Activated T-helper 2 cell treated with anti-CD3 and anti-CD28 coated beads, Interferon-gamma antibody, Interleukin-2, Interleukin-4, amounts not matched to agents 10 μg/mL and 5 μg/mL and 100 μg/mL, durations not matched to agents 14 hours and 24 hours and 36 hours (primary cell): ENCODE measurements around the gene BZW1. TPM values are rescaled to one million over a fixed set of nuclear protein-coding genes. Genes with fewer than 3 reads are reported as not detected.
A peak's percentile ranks its signal among the peaks of the same experiment; 100 is the strongest.

Experiments used
- DNase-seq: peaks from one replicate; pipeline ENCODE4 v3.0.0; 2021; ENCODE audit warnings: low spot score
- H3K27ac Mint-ChIP-seq: one replicate; pipeline ENCODE4 v1.8.0; 2021; ENCODE audit warnings: mixed read lengths
- H3K27me3 Mint-ChIP-seq: one replicate; pipeline ENCODE4 v1.8.0; 2021; ENCODE audit warnings: low read depth, mixed read lengths
- H3K36me3 Mint-ChIP-seq: one replicate; pipeline ENCODE4 v1.8.0; 2021; ENCODE audit warnings: low read depth, mixed read lengths
- H3K4me1 Mint-ChIP-seq: one replicate; pipeline ENCODE4 v1.8.0; 2021; ENCODE audit warnings: low read depth, mixed read lengths
- H3K4me3 Mint-ChIP-seq: one replicate; pipeline ENCODE4 v1.8.0; 2021; ENCODE audit warnings: low read depth, mild to moderate bottlenecking, moderate library complexity, mixed read lengths
- H3K9me3 Mint-ChIP-seq: one replicate; pipeline ENCODE4 v1.8.0; 2021; ENCODE audit warnings: mixed read lengths
- intact Hi-C: fragments of 100-400 bp; cut with micrococcal nuclease; formaldehyde crosslinking; loops from one replicate; pipeline ENCODE4 v1.15.1; 2023
- total RNA-seq: library from RNA; stranded (reverse); gene quantifications from 2 replicates; pipeline ENCODE4 v1.2.3, GENCODE V29; 2022

Gene BZW1
- total RNA-seq, 1 donor from 2014 or later = 571 TPM

GRCh38 chr2:200850512-200851256, 39.0 kb downstream of the BZW1 start:
- DNase-seq = no peak
- H3K27ac Mint-ChIP-seq = no peak overlapping the region
- H3K4me1 Mint-ChIP-seq = peaks cover 4% of the 10 kb centered on the region
- H3K4me3 Mint-ChIP-seq = no peak overlapping the region
- no peaks in the 10 kb centered on the region for H3K27me3 Mint-ChIP-seq
- no peaks in the 10 kb centered on the region for H3K9me3 Mint-ChIP-seq
- H3K36me3 Mint-ChIP-seq = peaks cover 49% of the 10 kb centered on the region
- intact Hi-C loops = no loop called here

- peaks cover 4% of the 10 kb centered on the region for H3K4me1 Mint-ChIP-seq
- peaks cover 55% of the 10 kb centered on the region for H3K36me3 Mint-ChIP-seq
- no peaks in the 10 kb centered on the region for H3K9me3 Mint-ChIP-seq
- no peak overlapping the region for H3K27ac Mint-ChIP-seq
- no peak for DNase-seq
- H3K4me3 Mint-ChIP-seq = no peak overlapping the region
- no peaks in the 10 kb centered on the region for H3K27me3 Mint-ChIP-seq
- intact Hi-C loops = no loop called here
These were observed 39.9 kb downstream of the BZW1 start for GRCh38 chr2:200851398-200852248.

GRCh38 chr2:200852605-200853004, 40.9 kb downstream of the BZW1 start:
- Mint-ChIP-seq H3K4me3 (no peak overlapping the region), H3K9me3 (no peaks in the 10 kb centered on the region), H3K27ac (no peak overlapping the region), H3K4me1 (peaks cover 3% of the 10 kb centered on the region), H3K36me3 (peaks cover 65% of the 10 kb centered on the region), H3K27me3 (no peaks in the 10 kb centered on the region)
- intact Hi-C loops = no loop called here
- no peak for DNase-seq

- Mint-ChIP-seq H3K4me1 (peaks cover 27% of the 10 kb centered on the region), H3K27me3 (no peaks in the 10 kb centered on the region), H3K27ac (no peak overlapping the region), H3K36me3 (peaks cover 87% of the 10 kb centered on the region), H3K9me3 (no peaks in the 10 kb centered on the region), H3K4me3 (no peak overlapping the region)
- intact Hi-C loops = no loop called here
- DNase-seq = no peak
These were observed 45.1 kb downstream of the BZW1 start for GRCh38 chr2:200856806-200857205.

GRCh38 chr2:200860092-200860795, 48.5 kb downstream of the BZW1 start:
- Mint-ChIP-seq H3K9me3 (no peaks in the 10 kb centered on the region), H3K27me3 (no peaks in the 10 kb centered on the region), H3K36me3 (peaks cover 78% of the 10 kb centered on the region), H3K4me1 (peaks cover 35% of the 10 kb centered on the region), H3K4me3 (peak overlapping the region; percentile 77), H3K27ac (peak overlapping the region; percentile 80)
- no peak for DNase-seq
- intact Hi-C loops = loop anchor here (5.0 to 10.0 kb wide), 3 partner anchors 283 to 1405 kb away; partner anchors contain the start of gene NOP58

GRCh38 chr2:200861617-200862155, 50.0 kb downstream of the BZW1 start:
- H3K36me3 Mint-ChIP-seq = peaks cover 72% of the 10 kb centered on the region
- no peak for DNase-seq
- peak overlapping the region; percentile 93 for H3K4me3 Mint-ChIP-seq
- no peaks in the 10 kb centered on the region for H3K27me3 Mint-ChIP-seq
- intact Hi-C loops = loop anchor here (1.0 to 10.0 kb wide), 4 partner anchors 47 to 1403 kb away; partner anchors contain the start of gene NOP58
- H3K27ac Mint-ChIP-seq = peak overlapping the region; percentile 94
- H3K4me1 Mint-ChIP-seq = peaks cover 35% of the 10 kb centered on the region
- H3K9me3 Mint-ChIP-seq = no peaks in the 10 kb centered on the region

- Mint-ChIP-seq H3K36me3 (peaks cover 66% of the 10 kb centered on the region), H3K4me1 (peaks cover 33% of the 10 kb centered on the region)
- intact Hi-C loops = loop anchor here (1.0 to 10.0 kb wide), 4 partner anchors 48 to 1402 kb away; partner anchors contain the start of gene NOP58
These were observed 50.9 kb downstream of the BZW1 start for GRCh38 chr2:200862532-200863000.

GRCh38 chr2:200863782-200864175, 52.1 kb downstream of the BZW1 start:
- H3K27me3 Mint-ChIP-seq = no peaks in the 10 kb centered on the region
- H3K4me3 Mint-ChIP-seq = peak overlapping the region; percentile 93
- no peak for DNase-seq
- H3K27ac Mint-ChIP-seq = peak overlapping the region; percentile 94
- intact Hi-C loops = loop anchor here (1.0 to 10.0 kb wide), 7 partner anchors 26 to 1401 kb away; partner anchors contain the start of genes NIF3L1, NOP58 and PPIL3
- no peaks in the 10 kb centered on the region for H3K9me3 Mint-ChIP-seq
- peaks cover 54% of the 10 kb centered on the region for H3K36me3 Mint-ChIP-seq
- peaks cover 29% of the 10 kb centered on the region for H3K4me1 Mint-ChIP-seq

More at GRCh38 chr2:200862532-200863000, 50.9 kb downstream of the BZW1 start:
- H3K27ac Mint-ChIP-seq = peak overlapping the region; percentile 94
- H3K27me3 Mint-ChIP-seq = no peaks in the 10 kb centered on the region
- no peaks in the 10 kb centered on the region for H3K9me3 Mint-ChIP-seq
- DNase-seq = peak; percentile 58
- H3K4me3 Mint-ChIP-seq = peak overlapping the region; percentile 93

GRCh38 chr2:200864176-200865034, 52.7 kb downstream of the BZW1 start, which contains the start of gene CLK1:
CLK1 (minus strand) TSS chr2:200864658; CDS start chr2:200861862, 2,796 bp downstream.
- intact Hi-C loops = loop anchor here (1.0 to 10.0 kb wide), 7 partner anchors 25 to 1400 kb away; partner anchors contain the start of genes NIF3L1, NOP58 and PPIL3
- Mint-ChIP-seq H3K36me3 (peaks cover 53% of the 10 kb centered on the region), H3K4me1 (peaks cover 32% of the 10 kb centered on the region)

GRCh38 chr2:200869014-200869413, 57.3 kb downstream of the BZW1 start:
- no peak for DNase-seq
- intact Hi-C loops = loop anchor here (10.0 kb wide), 1 partner anchor 1396 kb away; the partner anchor contains the start of gene NOP58
- Mint-ChIP-seq H3K27ac (no peak overlapping the region), H3K36me3 (peaks cover 42% of the 10 kb centered on the region), H3K27me3 (no peaks in the 10 kb centered on the region), H3K4me1 (peaks cover 20% of the 10 kb centered on the region), H3K9me3 (no peaks in the 10 kb centered on the region), H3K4me3 (no peak overlapping the region)

More at GRCh38 chr2:200864176-200865034, 52.7 kb downstream of the BZW1 start, which contains the start of gene CLK1:
- no peaks in the 10 kb centered on the region for H3K27me3 Mint-ChIP-seq
- H3K9me3 Mint-ChIP-seq = no peaks in the 10 kb centered on the region
- H3K4me3 Mint-ChIP-seq = peak within 1 kb of the TSS; percentile 93
- DNase-seq = peak; percentile 91
- H3K27ac Mint-ChIP-seq = peak within 1 kb of the TSS; percentile 94

- H3K9me3 Mint-ChIP-seq = no peaks in the 10 kb centered on the region
- H3K4me1 Mint-ChIP-seq = peaks cover 14% of the 10 kb centered on the region
- H3K27ac Mint-ChIP-seq = no peak overlapping the region
- intact Hi-C loops = no loop called here
- H3K27me3 Mint-ChIP-seq = no peaks in the 10 kb centered on the region
- no peak overlapping the region for H3K4me3 Mint-ChIP-seq
- no peak for DNase-seq
- H3K36me3 Mint-ChIP-seq = peaks cover 60% of the 10 kb centered on the region
These were observed 59.4 kb downstream of the BZW1 start for GRCh38 chr2:200871151-200871550.
